Measurements from ENCODE around the gene PRMT2.

- TF ChIP-seq FOXM1 (IDR thresholded peaks at IDR 0.05; ENCODE audit: borderline replicate concordance, low read depth) (no peak), EP300 (IDR thresholded peaks at IDR 0.05; ENCODE audit: borderline replicate concordance) (no peak), TCF12 (IDR thresholded peaks at IDR 0.05; ENCODE audit: low read depth) (no peak), NFIC (IDR thresholded peaks at IDR 0.05) (no peak), TAF1 (IDR thresholded peaks at IDR 0.05; ENCODE audit: low read depth) (no peak), ZBTB7A (IDR thresholded peaks at IDR 0.05; ENCODE audit: low read depth) (no peak), REST (IDR thresholded peaks at IDR 0.05; ENCODE audit: low read depth) (no peak), EGR1 (IDR thresholded peaks at IDR 0.05) (no peak), CEBPB (IDR thresholded peaks at IDR 0.05) (no peak), CREB1 (IDR thresholded peaks at IDR 0.05; ENCODE audit: low read depth) (no peak), YY1 (IDR thresholded peaks at IDR 0.05; ENCODE audit: low read depth) (no peak)
These were observed 19.4 kb upstream of the PRMT2 start for GRCh38 chr21:46616050-46616449.
